HL-60 (cell line): ENCODE data around the gene KCNH8.

Source experiments
- DNase-seq, 2 experiments: peaks; one replicate each; pipeline ENCODE4 v3.0.0-alpha.2; 2010 to 2020; ENCODE audit warnings: low read depth in 1 of 2, low spot score in 1 of 2
- H3K27ac ChIP-seq: fragments of 250-450 bp; sonication (Bioruptor Pico); replicated peaks from 2 replicates; pipeline ENCODE4 v1.5.1; 2020; ENCODE audit warnings: mild to moderate bottlenecking, moderate library complexity
- H3K27me3 ChIP-seq: fragments of 250-450 bp; sonication (Bioruptor Pico); 2 replicates; pipeline ENCODE4 v1.5.1; 2021; ENCODE audit warnings: mild to moderate bottlenecking, moderate library complexity; ENCODE audit not compliant: insufficient read depth, poor library complexity, severe bottlenecking
- H3K4me3 ChIP-seq: replicated peaks from 2 replicates; pipeline ENCODE4 v1.5.1; 2011; ENCODE audit warnings: mild to moderate bottlenecking, control low read depth, low read length; ENCODE audit not compliant: insufficient read depth
- CTCF ChIP-seq: IDR thresholded peaks from one replicate; pipeline ENCODE4 v1.5.1; 2011; ENCODE audit warnings: low read length, control low read depth, inconsistent platforms; ENCODE audit not compliant: insufficient read depth
- GABPA ChIP-seq: IDR thresholded peaks from 2 replicates; pipeline ENCODE4 v1.6.1; 2012; ENCODE audit warnings: low read depth
- POLR2AphosphoS5 ChIP-seq: IDR thresholded peaks from 2 replicates; pipeline ENCODE4 v1.6.1; 2012; ENCODE audit warnings: low read depth
- SPI1 ChIP-seq: IDR thresholded peaks from 2 replicates; pipeline ENCODE4 v1.6.1; 2012; ENCODE audit warnings: low read depth, mild to moderate bottlenecking, borderline replicate concordance
- TF ChIP-seq, protein P1 (sequence below): IDR thresholded peaks from 2 replicates; pipeline ENCODE4 v1.6.1; 2012; ENCODE audit warnings: low read depth; ENCODE audit not compliant: insufficient replicate concordance

KCNH8 gene

DNA sequence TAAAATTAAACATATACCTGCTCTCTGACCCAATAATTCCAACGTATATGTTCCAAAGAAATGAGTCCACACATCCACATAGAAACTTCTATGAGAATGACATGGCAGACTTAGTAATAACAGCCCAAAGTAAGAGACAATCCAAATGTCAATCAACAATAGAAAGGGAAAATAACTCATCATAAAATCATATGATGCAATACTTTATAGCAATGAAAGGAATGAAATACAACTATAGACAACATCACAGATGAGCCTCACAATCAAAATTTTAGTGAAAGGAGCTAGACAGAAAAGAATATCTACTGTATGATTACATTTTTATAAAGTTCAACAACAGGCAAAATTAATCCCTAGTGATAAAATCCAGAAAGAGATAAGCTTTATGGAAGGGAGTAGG is 23.6 kb upstream of the KCNH8 start:
- H3K4me3 ChIP-seq = no peak overlapping the region
- no peak overlapping the region for H3K27ac ChIP-seq
- no peaks in the 10 kb centered on the region for H3K27me3 ChIP-seq
- no peak for DNase-seq
- no peak for TF ChIP-seq GABPA
- TF ChIP-seq POLR2AphosphoS5 = no peak
- TF ChIP-seq SPI1 = no peak
- TF ChIP-seq, protein P1, sequence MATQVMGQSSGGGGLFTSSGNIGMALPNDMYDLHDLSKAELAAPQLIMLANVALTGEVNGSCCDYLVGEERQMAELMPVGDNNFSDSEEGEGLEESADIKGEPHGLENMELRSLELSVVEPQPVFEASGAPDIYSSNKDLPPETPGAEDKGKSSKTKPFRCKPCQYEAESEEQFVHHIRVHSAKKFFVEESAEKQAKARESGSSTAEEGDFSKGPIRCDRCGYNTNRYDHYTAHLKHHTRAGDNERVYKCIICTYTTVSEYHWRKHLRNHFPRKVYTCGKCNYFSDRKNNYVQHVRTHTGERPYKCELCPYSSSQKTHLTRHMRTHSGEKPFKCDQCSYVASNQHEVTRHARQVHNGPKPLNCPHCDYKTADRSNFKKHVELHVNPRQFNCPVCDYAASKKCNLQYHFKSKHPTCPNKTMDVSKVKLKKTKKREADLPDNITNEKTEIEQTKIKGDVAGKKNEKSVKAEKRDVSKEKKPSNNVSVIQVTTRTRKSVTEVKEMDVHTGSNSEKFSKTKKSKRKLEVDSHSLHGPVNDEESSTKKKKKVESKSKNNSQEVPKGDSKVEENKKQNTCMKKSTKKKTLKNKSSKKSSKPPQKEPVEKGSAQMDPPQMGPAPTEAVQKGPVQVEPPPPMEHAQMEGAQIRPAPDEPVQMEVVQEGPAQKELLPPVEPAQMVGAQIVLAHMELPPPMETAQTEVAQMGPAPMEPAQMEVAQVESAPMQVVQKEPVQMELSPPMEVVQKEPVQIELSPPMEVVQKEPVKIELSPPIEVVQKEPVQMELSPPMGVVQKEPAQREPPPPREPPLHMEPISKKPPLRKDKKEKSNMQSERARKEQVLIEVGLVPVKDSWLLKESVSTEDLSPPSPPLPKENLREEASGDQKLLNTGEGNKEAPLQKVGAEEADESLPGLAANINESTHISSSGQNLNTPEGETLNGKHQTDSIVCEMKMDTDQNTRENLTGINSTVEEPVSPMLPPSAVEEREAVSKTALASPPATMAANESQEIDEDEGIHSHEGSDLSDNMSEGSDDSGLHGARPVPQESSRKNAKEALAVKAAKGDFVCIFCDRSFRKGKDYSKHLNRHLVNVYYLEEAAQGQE = no peak
- no peak for TF ChIP-seq CTCF

- DNase-seq = no peak
- no peak for TF ChIP-seq CTCF
- no peak for TF ChIP-seq SPI1
- Histone ChIP-seq H3K27me3 (no peaks in the 10 kb centered on the region), H3K27ac (no peak overlapping the region), H3K4me3 (no peak overlapping the region)
Measured at GRCh38 chr3:19139863-19140262, 8.4 kb upstream of the KCNH8 start.

DNA sequence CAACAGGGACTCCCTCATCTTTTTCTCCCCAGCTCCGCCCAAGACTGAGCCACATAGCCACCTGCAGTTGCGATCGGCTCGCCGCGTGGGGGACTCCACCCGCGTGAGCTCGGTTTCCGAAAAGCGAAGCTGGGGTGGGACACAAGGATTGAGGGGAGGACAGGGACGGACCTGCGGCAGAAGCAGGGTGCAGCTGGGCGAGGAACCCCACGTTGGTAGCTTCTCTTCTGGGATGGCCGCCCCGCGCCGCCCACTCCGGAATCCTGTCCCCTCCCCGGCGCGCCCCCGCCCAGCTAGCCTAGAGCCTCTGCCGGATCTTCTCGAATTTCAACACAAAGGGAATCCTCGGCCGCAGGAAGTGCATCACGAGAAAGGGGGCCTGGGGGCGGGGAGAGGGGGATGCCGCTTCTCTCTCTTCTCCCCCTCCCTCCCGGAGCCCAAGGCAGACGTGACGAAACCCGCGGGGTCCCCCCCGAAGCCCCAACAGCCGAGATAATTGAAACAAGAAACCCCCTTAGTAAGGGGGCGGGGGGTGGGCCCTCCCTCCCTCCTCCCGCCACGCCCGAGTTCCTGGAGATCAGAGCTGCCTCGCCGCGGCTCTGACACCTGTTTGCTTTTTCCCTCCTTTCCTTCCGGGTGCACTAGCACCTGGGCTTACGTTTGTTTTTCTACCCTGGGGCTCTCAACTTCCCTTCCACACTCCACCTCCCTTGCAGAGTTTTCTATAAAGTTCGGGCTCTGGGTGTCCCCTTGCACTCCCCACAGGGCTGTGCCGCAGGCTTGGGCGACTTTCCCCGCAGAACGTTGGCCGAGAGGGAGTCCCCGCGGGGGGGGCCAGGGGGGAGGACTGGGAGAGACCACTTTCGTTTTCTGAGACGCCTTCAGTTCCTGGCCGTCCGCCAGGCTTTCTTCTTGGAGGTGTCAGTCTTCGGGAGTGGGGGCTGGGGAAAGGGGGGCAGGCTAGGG is 1.3 kb upstream of the KCNH8 start:
- peaks cover 26% of the 10 kb centered on the region for H3K27me3 ChIP-seq
- H3K27ac ChIP-seq = no peak overlapping the region
- H3K4me3 ChIP-seq = peak overlapping the region; percentile 29
- peak; percentile 6 to 21 for DNase-seq
- no peak for TF ChIP-seq POLR2AphosphoS5
- TF ChIP-seq GABPA = no peak
- no peak for TF ChIP-seq CTCF
- TF ChIP-seq, protein P1 = no peak
- TF ChIP-seq SPI1 = no peak

- TF ChIP-seq POLR2AphosphoS5 (no peak), SPI1 (no peak), CTCF (no peak), GABPA (no peak)
- TF ChIP-seq, protein P1 = no peak
- Histone ChIP-seq H3K27ac (no peak overlapping the region), H3K27me3 (peaks cover 26% of the 10 kb centered on the region), H3K4me3 (no peak overlapping the region)
- DNase-seq = no peak
Measured at GRCh38 chr3:19148768-19149091, 420 bp downstream of the KCNH8 start.
